Measurements from ENCODE around the gene RABGGTA. TPM values are rescaled to one million over a fixed set of nuclear protein-coding genes. Genes with fewer than 3 reads are reported as not detected.
"Not testable (repeated sequence)": the region's sequence is repeated elsewhere in the genome, so short reads cannot be mapped to it uniquely, and the experiment has no call there.

Gene RABGGTA
- total RNA-seq, 1 donor: 25.1 TPM

GRCh38 chr14:24234095-24235005 is 37.0 kb downstream of the RABGGTA start:
- H3K4me3 ChIP-seq (ENCODE audit: low read length): no peak overlapping the region
- H3K27me3 ChIP-seq (ENCODE audit: insufficient read depth, low read length): no peaks in the 10 kb centered on the region
- peaks cover 58% of the 10 kb centered on the region for H3K4me1 ChIP-seq (ENCODE audit: insufficient read depth, low read length)
- no peaks in the 10 kb centered on the region for H3K9me3 ChIP-seq (ENCODE audit: low read depth, low read length)

- H3K27me3 ChIP-seq (ENCODE audit: insufficient read depth, low read length): no peaks in the 10 kb centered on the region
- peaks cover 49% of the 10 kb centered on the region for H3K4me1 ChIP-seq (ENCODE audit: insufficient read depth, low read length)
- no peaks in the 10 kb centered on the region for H3K9me3 ChIP-seq (ENCODE audit: low read depth, low read length)
- H3K4me3 ChIP-seq (ENCODE audit: low read length): peak overlapping the region; percentile 67
Observed at GRCh38 chr14:24233538-24233866, 37.9 kb downstream of the RABGGTA start.

DNA sequence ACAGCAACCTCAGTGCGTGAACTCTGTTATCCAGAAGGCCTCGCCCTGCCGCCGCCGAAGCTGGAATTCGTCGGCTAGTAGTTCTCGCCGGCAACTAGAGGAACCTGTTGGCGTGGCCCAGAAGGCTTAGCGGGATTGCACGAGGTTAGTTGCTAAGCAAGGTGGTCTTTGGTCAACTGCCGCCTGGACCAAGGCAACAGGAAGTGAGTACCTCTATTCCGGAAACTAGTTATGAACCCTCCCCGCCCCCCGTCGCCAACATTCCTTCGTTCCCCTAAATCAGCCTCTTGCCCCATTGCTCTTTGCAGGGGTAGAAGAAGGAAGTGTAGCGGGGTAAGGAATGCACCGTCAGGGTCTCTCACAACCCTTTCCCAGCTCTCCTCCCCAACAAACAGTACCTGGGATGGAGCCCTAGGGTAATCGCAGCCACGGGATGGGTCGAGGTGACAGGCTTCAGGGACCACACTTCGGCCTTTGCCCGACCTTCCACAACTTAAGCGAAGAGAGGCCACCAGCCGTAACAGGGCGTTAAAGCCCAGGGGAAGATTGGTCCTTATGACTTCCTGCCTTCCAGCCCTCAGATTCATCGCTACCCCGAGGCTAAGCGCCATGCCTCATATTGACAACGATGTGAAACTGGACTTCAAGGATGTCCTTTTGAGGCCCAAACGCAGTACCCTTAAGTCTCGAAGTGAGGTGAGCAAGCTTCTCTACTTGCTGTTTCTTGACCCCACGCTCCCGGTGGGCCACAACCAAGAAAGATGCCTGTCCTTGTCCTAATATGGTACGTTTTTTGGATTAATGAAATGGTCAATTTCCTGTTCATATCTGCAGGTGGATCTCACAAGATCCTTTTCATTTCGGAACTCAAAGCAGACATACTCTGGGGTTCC is 38.5 kb downstream of the RABGGTA start, which contains the start of gene GMPR2:
GMPR2 (plus strand) TSS at position 285 of the 893 bp plus-strand sequence; CDS start at position 610, 325 bp downstream.
- Histone ChIP-seq H3K4me1 (ENCODE audit: insufficient read depth, low read length) (peaks cover 46% of the 10 kb centered on the region), H3K4me3 (ENCODE audit: low read length) (peak within 1 kb of the TSS; percentile 67), H3K27me3 (ENCODE audit: insufficient read depth, low read length) (no peaks in the 10 kb centered on the region), H3K9me3 (ENCODE audit: low read depth, low read length) (no peaks in the 10 kb centered on the region)

DNA sequence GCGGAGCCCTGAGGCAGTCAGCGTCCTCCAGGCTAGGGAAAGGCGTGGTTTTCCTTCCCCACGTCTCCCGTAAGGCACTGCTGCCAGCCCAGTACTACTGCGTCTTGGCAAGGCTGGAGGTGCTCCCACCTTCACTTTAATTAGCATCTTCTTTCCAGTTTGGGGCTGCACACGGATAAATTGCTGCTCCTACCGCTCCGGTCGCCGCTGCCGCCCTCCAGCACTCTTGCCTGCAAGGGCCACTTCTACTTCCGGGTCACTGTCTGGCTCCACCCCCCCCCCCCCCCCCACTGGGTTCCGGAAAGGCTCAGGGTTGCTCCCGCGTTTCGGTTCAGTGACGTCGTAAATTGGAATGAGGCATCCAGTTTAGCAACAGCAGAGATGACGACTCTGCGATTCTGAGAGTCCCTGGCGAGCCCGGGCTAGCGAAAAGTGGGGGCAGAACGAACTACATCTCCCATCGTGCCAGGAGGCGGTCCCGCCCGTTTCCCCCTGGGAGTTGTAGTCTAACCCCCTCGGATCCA is 39.2 kb downstream of the RABGGTA start, which contains the start of gene NEDD8:
NEDD8 (minus strand) TSS at position 247 of the 524 bp plus-strand sequence; CDS start at position 147, 100 bp downstream.
- Histone ChIP-seq H3K9me3 (ENCODE audit: low read depth, low read length) (no peaks in the 10 kb centered on the region), H3K27me3 (ENCODE audit: insufficient read depth, low read length) (no peaks in the 10 kb centered on the region), H3K4me1 (ENCODE audit: insufficient read depth, low read length) (peaks cover 42% of the 10 kb centered on the region), H3K4me3 (ENCODE audit: low read length) (peak within 1 kb of the TSS; percentile 67)

GRCh38 chr14:24231263-24232120 is 39.9 kb downstream of the RABGGTA start:
- Histone ChIP-seq H3K27me3 (ENCODE audit: insufficient read depth, low read length) (no peaks in the 10 kb centered on the region), H3K4me1 (ENCODE audit: insufficient read depth, low read length) (peaks cover 42% of the 10 kb centered on the region), H3K4me3 (ENCODE audit: low read length) (peak overlapping the region; percentile 67), H3K9me3 (ENCODE audit: low read depth, low read length) (no peaks in the 10 kb centered on the region)

DNA sequence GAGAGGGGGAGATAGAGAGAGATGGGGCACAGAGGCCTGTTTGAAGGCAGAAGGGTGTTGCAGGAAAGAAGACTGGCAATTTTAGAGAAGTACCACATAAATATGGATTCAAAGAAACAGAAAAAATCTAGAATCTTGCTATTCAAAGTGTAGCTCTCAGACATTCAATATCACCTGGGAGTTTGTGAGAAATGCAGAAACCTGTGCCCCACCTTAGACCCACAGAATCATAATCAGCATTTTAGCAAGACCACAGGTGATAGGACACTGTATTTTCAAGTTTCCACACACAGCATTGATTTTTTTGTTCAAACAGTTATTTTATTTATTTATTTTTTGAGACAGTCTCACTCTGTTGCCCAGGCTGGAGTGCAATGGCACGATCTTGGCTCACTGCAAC is 42.5 kb downstream of the RABGGTA start:
- H3K9me3 ChIP-seq (ENCODE audit: low read depth, low read length): no peaks in the 10 kb centered on the region
- no peaks in the 10 kb centered on the region for H3K27me3 ChIP-seq (ENCODE audit: insufficient read depth, low read length)
- no peak overlapping the region for H3K4me3 ChIP-seq (ENCODE audit: low read length)

DNA sequence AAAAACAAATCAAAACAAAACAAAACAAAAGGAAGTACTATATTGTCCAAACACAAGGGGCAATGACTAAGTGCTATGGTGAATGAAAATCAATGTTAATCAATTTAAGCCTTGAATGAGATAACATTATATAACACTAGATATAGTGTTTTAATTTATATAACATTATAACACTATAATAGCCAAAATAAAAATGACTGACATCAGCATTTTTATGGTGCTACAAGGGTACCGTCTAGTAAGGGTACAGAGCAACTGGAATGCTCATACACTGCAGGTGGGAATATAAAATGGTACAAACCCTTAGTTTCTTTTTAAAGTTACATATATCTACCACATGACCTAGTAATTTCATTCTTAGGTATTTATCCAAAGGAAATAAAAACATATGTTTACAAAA is 44.9 kb downstream of the RABGGTA start:
- peaks cover 10% of the 10 kb centered on the region for H3K4me1 ChIP-seq (ENCODE audit: insufficient read depth, low read length)
- H3K27me3 ChIP-seq (ENCODE audit: insufficient read depth, low read length): no peaks in the 10 kb centered on the region
- no peaks in the 10 kb centered on the region for H3K9me3 ChIP-seq (ENCODE audit: low read depth, low read length)
- H3K4me3 ChIP-seq (ENCODE audit: low read length): no peak overlapping the region

More for the DNA sequence above, 42.5 kb downstream of the RABGGTA start:
- H3K4me1 ChIP-seq (ENCODE audit: insufficient read depth, low read length): peaks cover 26% of the 10 kb centered on the region

GRCh38 chr14:24224618-24225071 is 46.8 kb downstream of the RABGGTA start:
- no peak overlapping the region for H3K4me3 ChIP-seq (ENCODE audit: low read length)
- H3K27me3 ChIP-seq (ENCODE audit: insufficient read depth, low read length): no peaks in the 10 kb centered on the region
- no peaks in the 10 kb centered on the region for H3K9me3 ChIP-seq (ENCODE audit: low read depth, low read length)

DNA sequence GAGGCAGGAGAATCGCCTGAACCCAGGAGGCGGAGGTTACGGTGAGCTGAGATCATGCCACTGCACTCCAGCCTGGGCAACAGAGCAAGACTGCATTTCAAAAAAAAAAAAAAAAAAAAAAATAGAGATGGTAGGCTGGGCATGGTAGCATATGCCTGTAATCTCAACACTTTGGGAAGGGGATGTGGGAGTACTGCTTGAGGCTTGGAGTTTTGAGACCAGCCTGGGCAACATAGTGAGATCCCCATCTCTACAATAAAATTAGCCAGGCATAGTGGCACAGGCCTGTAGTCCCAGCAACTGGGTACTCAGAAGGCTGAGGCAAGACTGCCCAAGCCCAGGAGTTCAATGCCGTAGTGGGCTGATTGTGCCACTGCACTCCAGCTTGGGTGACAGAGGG is 48.4 kb downstream of the RABGGTA start:
- not testable (repeated sequence) for H3K9me3 ChIP-seq (ENCODE audit: low read depth, low read length); H3K27me3 ChIP-seq (ENCODE audit: insufficient read depth, low read length); H3K4me1 ChIP-seq (ENCODE audit: insufficient read depth, low read length); H3K4me3 ChIP-seq (ENCODE audit: low read length)

More at GRCh38 chr14:24224618-24225071, 46.8 kb downstream of the RABGGTA start:
- H3K4me1 ChIP-seq (ENCODE audit: insufficient read depth, low read length): no peaks in the 10 kb centered on the region

DNA sequence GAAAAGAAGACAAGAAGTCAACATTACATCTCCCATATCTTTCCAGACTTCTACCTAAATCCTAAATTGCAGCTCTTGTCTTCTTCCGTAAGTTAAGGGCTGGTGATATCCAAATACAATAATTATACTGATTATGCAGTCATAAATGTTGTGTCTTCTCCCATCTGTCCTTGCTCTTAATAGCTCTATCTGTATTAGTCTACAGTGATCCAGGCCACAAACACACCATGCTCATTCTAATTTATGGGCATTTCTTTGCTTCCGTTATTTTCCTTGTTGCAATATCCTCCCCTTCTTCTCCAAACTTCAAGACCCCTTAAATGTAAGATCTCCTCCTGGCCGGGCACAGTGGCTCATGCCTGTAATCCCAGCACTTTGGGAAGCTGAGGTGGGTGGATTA is 51.9 kb downstream of the RABGGTA start:
- Histone ChIP-seq H3K4me3 (ENCODE audit: low read length) (no peak overlapping the region), H3K27me3 (ENCODE audit: insufficient read depth, low read length) (no peaks in the 10 kb centered on the region), H3K4me1 (ENCODE audit: insufficient read depth, low read length) (peaks cover 18% of the 10 kb centered on the region), H3K9me3 (ENCODE audit: low read depth, low read length) (no peaks in the 10 kb centered on the region)

DNA sequence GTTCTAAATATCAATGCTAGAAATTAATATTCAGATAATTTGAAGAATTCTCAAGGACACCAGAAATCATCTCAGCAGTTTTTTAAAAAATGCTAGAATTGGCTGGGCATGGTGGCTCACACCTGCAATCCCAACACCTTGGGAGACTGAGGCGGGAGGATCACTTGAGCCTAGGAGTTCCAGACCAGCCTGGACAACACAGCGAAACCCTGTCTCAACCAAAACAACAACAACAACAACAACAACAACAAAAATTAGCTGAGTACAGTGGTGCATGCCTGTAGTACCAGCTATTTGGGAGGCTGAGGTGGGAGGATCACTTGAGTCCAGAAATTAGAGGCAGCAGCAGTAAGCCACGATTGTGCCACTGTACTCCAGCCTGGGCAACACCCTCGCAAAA is 52.3 kb downstream of the RABGGTA start:
- Histone ChIP-seq H3K9me3 (ENCODE audit: low read depth, low read length) (no peaks in the 10 kb centered on the region), H3K4me3 (ENCODE audit: low read length) (no peak overlapping the region), H3K4me1 (ENCODE audit: insufficient read depth, low read length) (peaks cover 22% of the 10 kb centered on the region), H3K27me3 (ENCODE audit: insufficient read depth, low read length) (no peaks in the 10 kb centered on the region)

GRCh38 chr14:24216876-24217275 is 54.5 kb downstream of the RABGGTA start:
- not testable (repeated sequence) for H3K27me3 ChIP-seq (ENCODE audit: insufficient read depth, low read length); H3K9me3 ChIP-seq (ENCODE audit: low read depth, low read length); H3K4me3 ChIP-seq (ENCODE audit: low read length)
- H3K4me1 ChIP-seq (ENCODE audit: insufficient read depth, low read length): peaks cover 38% of the 10 kb centered on the region

DNA sequence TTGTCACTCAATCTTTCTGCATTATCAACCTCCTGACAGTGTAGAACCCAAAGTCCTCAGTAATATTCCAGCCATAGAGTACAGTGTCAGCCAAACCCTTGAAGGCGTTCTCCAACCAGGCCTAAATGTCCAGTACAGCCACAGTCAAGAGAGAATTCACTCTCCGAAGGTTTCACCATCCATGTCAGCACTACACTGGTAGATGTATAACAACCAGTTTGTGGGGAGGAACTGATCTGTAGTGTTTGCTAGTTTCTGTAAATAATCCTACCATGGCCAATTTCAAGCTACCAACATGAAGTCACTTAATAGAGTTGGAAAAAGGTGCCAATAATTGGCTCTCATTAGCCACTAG is 55.1 kb downstream of the RABGGTA start:
- Histone ChIP-seq H3K4me1 (ENCODE audit: insufficient read depth, low read length) (peaks cover 42% of the 10 kb centered on the region), H3K9me3 (ENCODE audit: low read depth, low read length) (no peaks in the 10 kb centered on the region), H3K27me3 (ENCODE audit: insufficient read depth, low read length) (no peaks in the 10 kb centered on the region), H3K4me3 (ENCODE audit: low read length) (no peak overlapping the region)

All from mononuclear cell (primary cell).